HG03280 (cell line): ENCODE data around the gene ZNF438.
"Not testable (repeated sequence)": the region's sequence is repeated elsewhere in the genome, so short reads cannot be mapped to it uniquely, and the experiment has no call there.

ENCODE experiments used
- ATAC-seq: cut with Tn5 transposase; IDR thresholded peaks from one replicate; pipeline ENCODE4 v1.9.1; 2021; ENCODE audit warnings: mild to moderate bottlenecking, moderate library complexity; ENCODE audit not compliant: unreplicated experiment

ZNF438 gene

DNA sequence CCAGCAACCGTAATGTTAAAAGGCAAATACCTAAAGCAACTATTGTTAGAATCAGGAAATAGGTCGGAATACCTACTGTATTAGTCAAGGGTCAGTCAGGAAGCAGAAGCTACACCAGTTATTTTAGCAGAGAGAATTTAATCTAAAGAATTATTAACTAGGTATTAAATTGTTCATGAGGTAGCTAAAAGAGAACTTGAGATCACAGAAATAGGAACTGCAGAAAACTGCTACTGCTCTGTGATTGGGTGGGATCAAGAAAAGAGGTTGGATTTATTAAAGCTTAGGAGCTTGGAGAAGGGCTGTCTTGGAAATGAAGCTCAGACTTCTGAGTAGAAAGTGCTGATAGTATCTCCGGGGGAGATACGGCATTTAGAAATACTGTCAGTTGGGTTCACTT, 20.0 kb upstream of the ZNF438 start:
- ATAC-seq: no peak

DNA sequence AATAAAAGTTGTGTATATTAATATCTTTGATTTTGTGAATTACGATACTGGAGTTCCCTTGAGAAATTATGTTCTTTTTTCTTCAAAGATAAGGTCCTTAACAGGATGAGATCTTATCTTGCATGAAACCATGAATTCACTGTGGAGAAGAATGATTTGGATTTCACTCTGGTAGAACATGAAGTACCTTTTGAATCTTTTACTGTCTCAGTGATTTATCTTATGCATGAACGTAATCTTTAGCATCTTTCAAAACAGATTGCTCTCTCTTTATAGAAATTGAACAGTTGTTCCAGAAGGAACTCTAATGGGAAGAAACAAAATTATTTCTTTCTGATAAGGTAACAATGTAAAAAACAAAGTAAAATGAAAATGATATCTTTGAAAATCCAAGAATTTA, 11.0 kb upstream of the ZNF438 start:
- no peak for ATAC-seq

DNA sequence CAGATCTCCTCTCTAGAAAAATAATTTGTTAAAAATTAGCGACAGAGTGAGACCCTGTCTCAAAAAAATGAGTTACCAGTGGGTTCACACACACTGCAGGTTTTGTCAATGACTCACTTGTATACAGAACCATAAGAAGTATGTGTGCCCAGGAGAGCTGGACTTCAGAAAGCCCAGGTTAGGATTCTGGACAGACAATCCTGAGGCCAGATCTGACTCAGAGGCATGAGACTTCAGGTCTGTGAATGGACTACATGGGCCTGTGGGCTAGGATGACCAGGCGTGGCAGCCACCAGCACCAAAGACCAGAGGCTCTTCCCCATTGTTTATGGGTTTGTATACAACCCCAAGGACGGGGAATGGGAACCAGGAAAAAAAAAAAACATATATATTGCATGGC, 9.3 kb upstream of the ZNF438 start:
- ATAC-seq: no peak

DNA sequence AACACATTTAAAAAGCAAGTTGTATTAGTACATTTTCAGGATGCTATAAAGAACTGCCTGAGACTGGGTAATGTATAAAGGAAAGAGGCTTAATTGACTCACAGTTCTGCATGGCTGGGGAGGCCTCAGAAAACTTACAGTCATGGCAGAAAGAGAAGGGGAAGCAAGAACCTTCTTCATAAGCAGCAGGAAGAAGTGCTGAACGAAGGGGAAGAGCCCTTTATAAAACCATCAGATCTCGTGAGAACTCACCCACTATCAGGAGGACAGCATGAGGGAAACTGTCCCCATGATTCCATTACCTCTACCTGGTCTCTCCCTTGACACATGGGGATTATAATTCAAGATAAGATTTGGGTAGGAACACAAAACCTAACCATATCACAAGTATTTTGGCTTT, 7.3 kb upstream of the ZNF438 start:
- ATAC-seq: not testable (repeated sequence)

DNA sequence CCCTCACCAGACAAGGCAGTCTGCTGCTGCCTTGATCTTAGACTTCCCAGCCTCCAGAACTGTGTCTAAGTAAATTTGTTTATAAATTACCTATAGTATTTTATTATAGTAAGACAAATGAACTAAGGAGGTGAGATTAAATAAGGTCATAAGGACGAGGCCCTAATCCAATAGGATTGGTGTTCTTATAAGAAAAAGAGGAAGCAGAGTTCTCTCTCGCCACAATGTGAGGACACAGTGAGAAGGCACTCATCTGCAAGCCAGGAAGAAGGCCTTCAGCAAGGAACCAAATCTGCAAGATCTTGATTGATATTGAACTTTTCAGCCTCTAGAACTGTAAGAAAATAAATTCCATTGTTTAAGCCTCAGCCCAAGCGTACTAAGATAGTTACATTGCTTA, 6.1 kb upstream of the ZNF438 start:
- no peak for ATAC-seq

DNA sequence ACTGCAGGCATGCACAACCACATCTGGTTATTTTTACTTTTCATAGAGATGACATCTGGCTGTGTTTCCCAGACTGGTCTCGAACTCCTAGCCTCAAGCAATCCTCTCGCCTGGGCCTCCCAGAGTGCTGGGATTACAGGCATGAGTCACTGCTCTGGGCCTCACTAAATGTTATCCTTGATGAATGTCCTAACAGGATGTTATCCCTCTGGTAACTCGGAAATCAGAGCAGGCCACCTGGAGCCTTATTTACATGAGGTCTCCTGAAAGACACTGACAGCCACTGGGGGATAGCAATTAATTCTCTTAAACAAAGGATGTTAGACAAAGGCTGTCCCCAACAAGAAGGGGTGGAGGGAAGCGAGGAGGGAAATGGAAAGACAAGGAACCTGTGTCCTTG, 4.5 kb upstream of the ZNF438 start:
- ATAC-seq: no peak

DNA sequence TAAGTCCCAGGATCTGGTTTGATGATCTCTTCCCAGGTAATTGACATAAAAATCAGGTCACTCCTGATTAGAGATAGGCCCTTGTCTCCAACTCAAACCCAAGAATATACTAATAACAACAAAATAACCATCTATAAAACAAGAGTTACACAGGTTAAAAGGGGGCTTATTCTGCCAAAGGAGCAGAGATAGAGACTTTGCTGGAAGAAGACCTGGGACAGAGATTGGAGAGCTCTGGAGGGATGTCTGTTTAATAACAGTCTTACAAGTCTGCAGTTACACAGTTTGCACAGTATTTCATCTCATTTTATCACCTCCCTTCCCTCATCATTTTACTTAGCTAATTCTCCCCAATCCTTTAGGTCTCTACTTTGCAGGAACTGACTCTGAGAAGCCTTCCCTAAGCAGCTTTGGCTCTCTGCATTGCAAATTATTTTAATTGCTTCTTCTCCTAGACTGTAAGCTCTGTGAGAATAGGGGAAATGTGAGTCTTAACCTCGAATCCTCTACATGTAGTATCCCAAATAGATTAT, 3.7 kb upstream of the ZNF438 start:
- ATAC-seq: no peak

DNA sequence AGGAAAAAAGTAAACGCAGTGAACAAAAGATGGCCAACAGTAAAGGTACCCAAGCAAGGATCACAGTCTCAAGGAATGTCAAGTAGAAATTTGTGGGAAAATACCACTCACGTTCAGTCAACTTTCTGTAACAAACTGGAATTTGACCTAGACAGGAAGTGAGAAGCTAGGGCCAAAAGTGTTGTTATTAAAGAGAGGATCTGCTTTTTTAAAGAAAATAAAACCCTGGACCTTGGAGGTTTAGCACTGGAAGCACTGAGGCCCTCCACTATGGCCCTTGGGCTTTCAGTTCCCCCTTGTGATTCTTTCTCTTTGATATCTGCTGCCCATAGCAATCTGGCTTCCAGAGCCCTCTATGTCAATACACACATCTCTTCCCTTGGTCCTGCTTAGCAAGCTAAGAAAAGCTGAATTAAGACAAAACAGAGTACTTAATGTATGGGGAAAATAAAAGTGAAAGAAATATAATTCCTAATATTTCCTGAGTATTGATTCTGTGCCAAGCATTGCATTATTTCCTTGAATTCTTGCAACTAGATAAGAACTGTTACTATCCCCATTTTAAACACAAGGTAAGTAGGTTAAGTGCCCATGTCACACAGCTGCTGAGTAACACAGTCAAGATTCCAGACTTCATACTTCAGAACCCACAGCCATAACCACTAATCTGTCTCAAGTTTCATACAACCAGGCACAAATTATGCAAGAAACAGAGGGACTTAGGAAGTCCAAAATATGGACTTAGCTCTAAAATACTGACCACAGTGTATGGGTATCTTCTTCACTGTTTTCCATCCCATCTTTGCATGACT, 2.6 kb upstream of the ZNF438 start:
- ATAC-seq: no peak

DNA sequence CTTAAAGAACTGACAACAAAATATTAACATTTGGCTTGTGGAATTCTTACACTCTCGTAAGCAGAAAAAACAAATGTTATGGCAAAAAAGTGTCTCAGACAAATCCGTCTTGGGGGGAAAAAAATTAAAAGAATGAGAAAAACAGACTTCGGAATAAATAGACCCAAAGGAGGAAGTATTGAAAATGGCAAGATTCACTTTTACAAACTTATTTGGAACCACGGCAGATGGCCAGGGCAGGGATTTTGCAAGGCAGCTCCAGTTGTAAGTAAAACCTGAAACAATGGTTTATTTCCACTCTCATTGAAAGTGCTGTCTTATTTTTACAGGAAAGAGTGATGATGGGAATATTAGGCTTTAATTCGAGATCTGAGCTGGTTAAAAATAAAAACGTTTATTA, 1.5 kb upstream of the ZNF438 start:
- ATAC-seq: no peak

DNA sequence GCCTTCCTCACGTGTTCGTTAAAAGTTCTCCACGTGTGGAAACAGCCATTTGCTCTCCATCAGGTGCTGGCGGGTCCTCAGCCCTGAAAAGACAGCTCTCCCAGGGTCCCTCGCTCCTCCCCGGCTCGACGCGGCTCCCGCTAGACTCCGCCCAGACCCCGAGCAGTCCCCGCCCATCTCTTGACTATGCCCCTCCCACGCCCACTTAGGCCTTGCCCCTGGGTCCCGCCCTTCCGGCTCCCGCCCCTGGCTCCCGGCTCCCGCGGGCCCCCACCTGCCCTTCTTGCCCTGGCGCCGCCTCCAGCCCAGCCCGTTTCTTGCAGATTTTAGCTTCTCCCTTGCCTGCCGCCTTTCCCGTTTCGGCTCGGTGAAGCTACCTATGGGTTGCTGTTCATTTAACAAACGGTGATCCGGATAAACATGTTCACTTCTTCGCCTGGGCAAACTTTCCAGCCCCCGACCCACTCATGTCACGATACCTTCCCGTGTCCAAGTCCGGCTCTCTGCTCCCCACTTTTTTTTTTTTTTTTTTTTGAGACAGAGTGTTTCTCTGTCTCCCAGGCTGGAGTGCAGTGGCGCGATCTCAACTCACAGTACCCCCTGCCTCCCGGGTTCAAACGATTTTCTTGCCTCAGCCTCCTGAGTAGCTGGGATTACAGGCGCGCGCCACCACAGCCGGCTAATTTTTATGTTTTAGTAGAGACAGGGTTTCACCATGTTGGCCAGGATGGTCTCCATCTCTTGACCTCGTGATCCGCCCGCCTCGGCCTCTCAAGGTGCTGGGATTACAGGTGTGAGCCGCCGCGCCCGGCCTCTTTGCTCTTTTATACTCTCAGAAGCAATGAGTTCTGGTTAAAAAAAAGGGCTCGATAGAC, 830 bp upstream of the ZNF438 start:
- peak; percentile 85 for ATAC-seq

DNA sequence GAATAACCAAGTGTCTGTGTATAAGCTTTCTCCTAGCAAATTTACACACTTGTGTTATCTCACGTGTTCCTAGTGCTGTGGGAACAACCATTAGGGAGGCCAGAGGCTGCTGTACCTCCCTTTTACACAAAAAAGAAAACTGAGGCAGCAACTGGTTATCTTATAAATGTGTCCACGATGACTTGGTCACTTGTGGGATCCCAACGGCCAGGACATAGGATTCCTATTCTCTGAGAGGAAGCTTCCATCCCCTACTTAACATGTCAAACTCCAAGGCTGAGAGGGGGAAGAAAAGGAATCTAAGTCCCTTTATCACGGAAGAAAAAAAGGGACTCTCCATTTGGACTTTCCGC, 484 bp downstream of the ZNF438 start:
- ATAC-seq: no peak

DNA sequence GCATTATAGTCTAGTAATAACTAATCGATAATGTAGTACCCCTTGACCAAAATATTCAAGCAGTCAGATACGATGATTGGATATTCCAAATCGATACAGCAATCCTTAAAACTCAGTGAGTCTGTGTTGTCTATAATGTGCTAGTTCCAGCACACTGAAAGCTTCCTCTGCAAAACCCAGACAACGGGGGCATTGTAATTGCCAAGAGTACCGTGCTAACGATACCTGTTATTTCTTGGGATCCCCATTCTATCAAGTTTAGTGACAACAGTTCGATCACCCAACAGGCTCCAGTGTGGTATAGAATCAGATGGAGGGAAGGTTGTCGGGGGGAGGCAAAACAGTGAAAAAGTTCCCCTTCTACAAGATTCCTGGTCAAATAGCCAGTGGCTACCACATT, 865 bp downstream of the ZNF438 start:
- no peak for ATAC-seq

DNA sequence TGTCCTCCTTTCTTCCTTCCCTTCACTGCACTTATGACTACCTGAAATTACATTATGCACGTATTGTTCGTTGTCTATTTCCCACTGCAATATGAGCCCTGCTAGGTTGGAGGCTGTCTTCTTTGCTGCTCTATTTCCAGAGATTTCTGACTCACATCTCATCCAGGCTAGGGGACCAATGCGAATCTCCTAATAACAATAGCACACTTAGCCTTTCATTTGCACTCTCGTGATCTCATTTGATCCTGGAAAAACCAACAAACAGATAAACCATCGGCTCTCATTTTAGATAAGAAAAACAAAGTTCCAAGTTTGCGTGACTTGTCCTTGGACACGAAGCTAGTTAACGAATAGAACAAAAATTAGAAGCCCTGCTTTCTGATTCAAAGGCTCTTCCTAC, 1.4 kb downstream of the ZNF438 start:
- ATAC-seq: no peak

DNA sequence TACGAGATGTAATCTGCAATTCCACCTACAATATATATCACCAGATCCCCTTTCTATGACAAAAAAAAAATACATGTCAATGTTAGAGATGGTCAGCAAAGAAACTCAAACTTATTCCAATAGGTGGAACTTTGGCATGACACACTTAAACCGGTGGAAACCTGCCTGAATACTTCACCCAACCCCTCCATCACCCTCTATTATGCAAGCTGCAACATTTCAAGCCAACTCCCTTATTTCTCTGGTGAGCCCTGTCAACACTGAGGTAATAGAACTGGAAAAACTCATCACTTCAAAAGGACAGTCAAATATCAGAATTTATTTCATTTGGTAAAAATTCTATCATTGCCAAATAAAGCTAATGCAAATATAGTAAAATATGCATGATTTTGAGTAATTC, 3.6 kb downstream of the ZNF438 start:
- ATAC-seq: no peak

DNA sequence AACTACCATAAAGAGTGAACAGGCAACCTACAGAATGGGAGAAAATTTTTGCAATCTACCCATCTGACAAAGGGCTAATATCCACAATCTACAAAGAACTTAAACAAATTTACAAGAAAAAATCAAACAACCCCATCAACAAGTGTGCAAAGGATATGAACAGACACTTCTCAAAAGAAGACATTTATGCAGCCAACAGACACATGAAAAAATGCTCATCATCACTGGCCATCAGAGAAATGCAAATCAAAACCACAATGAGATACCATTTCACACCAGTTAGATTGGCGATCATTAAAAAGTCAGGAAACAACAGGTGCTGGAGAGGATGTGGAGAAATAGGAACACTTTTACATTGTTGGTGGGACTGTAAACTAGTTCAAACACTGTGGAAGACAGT, 5.4 kb downstream of the ZNF438 start:
- ATAC-seq: not testable (repeated sequence)

DNA sequence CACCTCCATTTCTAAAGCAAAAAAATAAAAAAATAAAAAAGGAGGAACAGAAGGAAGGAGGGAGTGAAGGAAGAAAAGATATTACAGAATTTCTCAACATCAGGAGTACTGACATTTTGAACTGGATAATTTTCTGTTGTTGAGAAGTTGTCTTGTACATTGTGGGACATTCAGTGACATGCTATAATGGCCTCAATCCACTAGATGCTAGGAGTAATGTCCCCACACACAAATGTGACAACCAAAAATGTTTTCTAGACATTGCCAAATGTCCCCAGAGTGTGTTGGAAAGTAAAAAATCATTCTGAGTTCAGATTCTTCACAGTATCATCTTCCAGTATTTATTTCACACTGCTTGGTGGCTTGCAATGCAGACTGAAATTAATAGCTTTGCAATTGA, 6.5 kb downstream of the ZNF438 start:
- no peak for ATAC-seq

DNA sequence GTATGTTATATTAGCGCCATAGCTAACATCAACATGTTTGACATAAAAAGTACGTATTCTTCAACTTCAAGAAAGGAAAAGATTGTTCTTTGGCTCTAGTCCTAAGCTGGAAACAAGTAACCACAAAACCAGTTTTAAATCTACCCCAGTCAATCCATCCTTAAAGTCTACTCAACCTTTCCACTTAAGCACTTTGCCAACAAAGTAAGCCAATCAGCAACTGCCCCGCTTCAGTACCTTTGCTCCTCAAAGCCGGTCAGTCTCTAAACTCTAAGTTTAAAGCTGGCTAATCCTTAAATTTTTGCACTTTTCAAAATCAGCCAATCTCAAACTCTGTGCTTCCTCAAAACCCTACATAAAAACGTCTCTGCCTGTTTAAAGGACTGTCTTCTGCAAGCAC, 8.1 kb downstream of the ZNF438 start:
- no peak for ATAC-seq

DNA sequence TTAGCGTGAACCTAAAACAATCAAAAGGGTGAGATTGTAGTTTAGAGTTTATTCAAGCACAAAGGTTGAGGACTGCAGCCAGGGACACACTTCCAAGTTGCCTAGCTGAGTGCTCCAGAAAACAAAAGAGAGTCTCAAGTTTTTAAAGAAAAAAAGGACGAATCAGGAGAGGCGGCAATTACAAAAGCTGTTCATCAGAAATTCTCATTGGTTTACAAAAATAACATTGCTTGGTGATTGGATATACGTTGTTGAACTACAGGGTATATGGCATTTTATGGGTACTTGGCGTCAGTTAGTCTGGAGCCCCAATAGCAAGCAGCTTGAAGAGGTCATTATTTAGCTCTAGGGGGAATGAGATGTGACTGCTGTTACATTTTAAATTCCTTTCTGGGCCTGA, 11.5 kb downstream of the ZNF438 start:
- ATAC-seq: no peak

DNA sequence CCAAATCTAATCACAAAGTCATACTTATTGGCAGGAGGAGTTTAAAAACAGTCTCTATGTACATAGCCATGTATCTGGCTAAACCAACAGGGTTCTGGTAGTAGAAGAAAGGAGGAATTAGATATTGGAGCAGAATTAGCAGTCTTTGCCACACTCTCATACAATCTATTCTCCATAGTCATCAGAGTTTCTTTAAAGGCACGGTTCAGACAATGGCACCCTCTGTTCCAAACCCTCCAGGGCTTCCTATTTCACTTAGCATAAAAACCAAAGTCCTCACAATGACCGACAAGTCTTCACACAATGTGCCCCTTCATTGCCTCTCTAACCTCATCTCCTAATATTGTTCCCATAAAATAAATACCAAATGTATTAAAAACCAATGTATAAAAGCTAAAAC, 12.7 kb downstream of the ZNF438 start:
- ATAC-seq: no peak

DNA sequence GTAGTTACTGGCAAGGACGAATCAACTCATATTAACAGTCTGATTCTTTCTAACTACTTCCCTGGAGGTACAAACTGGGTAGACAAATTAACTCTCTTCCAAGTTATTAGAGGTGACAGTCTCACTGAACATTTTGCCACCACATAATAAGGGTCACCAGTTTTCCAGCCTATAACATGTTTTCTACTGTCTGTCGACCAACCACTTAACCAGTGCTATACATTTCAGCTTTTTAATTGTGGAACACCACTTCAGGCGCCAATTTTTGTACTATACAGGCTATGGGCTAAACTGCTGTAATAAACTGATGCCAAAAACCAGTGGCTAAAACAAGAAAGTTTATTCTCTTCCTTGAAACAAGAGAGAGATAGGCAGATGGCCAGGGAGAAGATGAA, 13.3 kb downstream of the ZNF438 start:
- no peak for ATAC-seq

DNA sequence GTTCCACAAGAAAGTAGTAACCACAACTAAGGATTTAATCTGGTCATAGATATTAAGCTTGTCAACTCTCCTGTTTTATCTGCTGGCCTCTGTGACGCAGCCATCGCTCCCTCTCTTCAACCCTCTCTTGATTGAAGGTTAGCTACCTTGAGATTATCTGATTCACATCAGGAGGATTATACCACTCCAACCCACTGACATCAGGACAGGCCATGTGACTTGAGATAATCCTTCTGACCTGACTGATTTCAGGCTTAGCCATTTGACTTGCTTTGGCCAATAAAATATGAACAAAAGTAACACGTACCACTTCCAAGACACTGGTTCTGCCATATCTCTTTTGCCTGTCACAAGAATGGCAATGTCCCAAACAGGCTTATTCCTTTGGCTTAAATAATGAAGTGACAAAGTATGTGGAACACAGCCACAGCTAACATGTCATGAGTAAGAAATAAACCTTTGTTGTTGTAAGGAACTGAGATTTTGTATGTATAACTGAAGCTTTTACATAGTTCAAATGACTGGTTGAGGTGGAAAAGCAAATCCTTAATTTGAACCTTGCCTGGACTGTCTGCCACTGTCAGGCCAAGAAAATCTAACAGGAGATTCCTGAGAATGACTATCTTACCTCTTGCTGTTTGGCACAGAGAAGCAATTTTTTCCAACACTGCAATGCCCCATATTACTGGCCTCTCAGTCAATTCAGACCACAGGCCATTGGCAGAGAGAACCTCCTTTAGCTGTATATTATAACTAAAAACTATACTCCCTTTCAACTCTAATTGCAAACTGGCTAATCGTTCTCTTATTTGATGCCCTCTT, 13.9 kb downstream of the ZNF438 start:
- no peak for ATAC-seq
